Medulla oblongata (tissue), 1 donor: ENCODE data around the gene TBC1D17.
"Not testable (repeated sequence)": the region's sequence is repeated elsewhere in the genome, so short reads cannot be mapped to it uniquely, and the experiment has no call there.

Source experiments
- DNase-seq: peaks from one replicate; pipeline ENCODE4 v3.0.0-alpha.2; 2015; ENCODE audit errors: extremely low spot score

The TBC1D17 gene

DNA sequence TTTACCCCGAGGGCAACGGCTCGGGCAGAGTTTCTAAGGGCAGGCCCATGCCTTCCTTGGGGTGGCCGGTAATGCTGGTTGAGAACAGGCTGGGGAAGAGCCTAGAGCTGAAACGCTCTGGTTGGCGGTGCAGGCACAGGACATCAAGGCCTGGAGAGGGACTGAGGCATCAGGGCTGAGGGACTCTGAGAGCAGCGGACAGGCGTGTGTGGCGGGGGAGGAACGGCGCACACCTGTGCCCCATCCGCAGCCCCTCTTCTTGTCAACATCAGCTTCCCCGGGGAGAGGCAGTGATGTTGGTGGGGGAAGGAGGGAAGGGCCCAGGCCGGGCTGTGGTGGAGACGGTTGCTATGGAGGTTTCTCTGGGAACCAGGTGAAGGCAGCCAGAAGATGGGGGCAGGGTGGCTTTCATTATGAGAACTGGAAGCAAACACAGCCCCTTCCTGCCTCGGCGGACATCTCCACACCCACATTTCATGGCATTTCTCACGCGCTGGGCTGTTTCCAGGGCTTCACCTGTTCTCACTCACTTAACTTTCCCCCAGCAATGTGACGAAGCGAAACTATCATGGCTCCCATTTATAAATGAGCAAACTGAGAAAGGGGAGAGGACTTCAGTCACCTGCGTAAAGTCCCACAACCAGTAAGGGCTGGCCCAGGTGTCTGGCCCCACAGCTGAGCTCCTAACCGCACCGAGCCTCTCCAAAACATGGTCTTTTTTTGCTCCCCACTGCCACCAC is 43.3 kb downstream of the TBC1D17 start:
- no peak for DNase-seq

DNA sequence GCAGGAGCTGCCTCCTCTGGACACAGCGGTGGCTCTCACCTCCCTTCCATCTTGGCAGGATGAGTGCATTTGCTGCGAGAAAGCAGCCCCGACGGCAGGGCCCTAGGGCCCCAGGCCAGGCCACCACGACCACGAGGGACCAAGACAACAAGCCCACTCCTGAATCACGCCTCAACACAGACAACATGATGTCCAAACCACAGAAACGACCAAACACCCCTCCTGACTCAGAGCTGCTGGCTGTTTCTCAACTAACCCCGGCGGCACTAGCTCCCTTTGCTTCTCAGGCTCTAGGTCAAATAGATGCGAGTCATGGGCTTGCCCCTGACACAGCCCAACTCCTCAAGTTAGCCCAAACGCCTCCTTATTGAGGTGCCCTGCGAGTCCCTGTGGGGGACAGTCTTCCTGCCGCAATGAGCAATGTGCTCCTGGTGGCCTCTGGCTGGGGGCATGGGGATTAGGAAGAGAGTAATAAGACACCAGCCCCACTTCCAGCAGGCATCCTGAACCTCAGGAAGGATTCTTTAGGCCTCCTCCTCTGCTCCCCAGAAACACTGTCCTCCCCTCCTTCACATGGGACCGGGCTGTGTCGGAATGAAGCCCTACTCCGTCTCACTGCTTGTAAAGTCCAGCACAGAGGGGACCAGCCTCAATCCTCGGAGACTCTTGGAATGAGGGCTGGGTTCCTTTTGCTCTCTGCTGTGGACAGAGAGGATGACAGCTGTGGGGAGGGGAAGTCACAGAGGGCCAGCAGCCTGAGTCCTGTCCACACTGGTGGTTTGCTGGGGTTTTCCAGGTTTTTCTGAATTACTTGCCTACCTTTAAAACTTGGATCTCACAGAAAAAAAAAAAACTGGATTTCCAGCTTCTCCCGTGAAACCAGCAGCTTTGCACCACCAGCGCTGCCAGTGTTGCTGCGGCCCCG is 44.6 kb downstream of the TBC1D17 start:
- DNase-seq = no peak

DNA sequence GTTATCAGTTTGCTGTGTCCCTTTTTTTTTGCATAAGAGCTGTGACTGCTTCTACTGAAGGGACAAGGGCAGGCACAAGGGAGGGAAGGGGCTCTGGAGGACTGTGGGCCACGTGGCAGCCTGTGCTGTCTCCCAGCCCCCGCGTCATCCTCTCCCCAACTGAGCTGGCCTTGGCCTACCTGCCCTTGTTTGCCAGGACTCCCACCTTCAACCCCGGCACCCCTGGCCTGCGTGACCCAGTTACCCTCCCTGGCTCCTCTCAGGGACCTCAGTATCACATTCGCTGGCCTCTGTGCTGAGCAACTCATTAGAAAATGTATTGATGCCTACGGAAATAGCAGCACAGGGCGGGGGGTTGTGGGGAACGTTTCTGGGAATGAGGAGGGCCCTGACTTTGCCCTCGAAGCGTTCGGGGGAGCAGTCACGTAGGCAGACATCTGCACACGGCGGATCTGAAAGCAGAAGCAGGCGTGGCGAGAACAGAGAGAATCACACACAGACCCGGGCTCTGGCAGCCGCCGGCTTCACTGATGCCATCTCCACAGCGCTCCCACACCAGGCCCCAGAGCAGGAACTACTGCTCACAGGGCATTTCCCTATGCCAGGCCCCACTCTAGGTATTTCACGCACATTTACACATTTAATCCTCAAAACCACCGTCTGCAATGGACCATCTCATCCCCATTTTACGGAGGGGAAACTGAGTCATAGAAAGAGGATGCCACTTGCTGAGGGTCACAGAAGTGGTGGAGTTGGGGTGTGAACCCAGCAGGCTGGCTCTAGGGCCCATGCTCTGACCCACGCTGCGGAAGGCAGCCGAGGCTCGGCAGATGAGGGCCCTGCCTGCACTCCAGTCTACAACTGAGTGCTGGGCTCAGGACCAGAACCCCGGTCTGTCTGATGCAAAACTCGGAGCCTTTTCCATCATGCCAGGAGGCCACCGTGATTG is 45.8 kb downstream of the TBC1D17 start:
- peak; percentile 28 for DNase-seq

DNA sequence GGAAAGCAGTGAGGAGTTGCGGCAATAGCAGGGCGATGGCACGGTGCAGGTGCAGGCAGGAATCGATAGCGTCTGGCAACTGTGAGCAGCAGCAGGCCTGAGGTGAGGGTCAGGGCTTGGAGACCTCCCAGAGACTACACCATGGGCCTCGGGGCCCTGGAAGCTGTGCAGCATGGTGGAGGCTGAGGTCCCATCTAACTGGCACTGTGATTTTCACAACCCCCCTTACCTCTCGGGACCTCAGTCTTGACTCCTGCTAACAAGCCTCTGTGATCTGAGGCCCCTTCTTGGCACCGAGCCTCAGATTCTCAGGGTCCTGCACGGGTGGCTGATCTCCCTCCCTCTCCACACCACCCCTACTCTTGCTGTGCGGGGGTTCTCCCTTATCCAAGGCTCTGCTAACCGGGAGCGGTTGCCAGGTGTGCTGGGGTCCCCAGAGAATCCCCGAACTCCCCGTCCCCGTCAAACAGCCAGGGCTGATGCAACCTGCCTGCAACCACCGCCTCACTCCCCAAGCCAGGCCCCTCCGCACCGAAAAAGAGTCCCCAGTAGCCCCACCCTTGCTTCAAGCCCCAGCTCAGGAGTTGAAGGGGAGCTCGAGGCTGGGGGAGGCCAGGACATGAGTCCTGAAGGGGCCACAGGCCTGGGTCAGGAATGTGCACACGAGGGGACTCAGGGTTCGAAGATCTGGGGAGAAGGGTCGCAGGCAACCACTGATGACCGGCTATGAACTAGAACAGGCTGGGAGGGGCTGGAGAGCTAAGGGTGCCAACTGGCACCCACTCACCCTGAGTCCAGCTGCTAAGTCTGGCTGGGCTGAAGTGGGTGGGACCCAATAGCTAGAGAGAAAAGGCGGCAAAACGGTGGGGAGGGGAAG is 46.7 kb downstream of the TBC1D17 start:
- DNase-seq = no peak

DNA sequence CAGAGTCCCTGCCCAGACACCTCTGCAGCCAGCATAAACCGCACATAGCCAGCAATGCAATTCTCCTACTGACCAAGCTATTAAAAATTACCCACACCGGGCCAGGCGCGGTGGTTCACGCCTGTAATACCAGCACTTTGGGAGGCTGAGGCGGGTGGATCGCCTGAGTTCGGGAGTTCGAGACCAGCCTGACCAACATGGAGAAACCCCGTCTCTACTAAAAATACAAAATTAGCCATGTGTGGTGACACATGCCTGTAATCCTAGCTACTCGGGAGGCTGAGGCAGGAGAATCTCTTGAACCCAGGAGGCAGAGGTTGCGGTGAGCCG is 47.3 kb downstream of the TBC1D17 start:
- DNase-seq = not testable (repeated sequence)

DNA sequence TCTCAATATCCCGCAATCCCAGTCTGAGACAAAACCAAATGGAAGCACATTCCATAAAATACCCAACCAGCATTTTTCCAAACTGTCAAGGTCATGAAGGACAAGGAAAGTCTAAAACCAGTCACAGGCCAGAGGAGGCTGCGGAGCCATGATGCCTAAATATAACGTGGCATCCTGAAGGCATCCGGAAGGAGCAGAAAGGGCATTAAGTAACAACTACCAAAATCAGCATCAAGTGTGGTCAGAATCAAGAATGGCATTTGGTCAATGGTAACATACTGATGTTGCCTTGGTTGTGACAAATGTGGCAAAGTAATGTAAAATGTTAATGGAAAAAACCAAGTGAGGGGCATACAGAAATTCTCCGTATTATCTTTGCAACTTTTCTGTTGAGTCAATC is 48.0 kb downstream of the TBC1D17 start:
- DNase-seq = no peak

DNA sequence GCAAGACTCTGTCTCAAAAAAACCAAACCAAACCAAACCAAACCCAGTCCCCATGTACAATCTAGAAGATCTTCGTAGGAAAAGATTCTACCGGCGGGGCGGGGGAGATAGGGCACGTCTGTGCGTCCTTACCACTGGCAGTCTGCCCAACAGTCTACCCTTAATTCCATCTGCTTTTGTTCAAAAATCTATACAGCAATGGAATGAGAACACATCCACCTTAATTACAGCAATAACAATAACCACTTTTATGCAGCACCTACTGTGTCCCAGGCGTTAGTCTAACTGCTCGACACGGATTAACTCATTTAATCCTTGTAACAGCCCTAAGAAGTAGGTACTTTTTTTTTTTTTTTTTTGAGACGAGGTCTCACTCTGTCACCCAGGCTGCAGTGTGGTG is 49.0 kb downstream of the TBC1D17 start:
- DNase-seq = no peak

DNA sequence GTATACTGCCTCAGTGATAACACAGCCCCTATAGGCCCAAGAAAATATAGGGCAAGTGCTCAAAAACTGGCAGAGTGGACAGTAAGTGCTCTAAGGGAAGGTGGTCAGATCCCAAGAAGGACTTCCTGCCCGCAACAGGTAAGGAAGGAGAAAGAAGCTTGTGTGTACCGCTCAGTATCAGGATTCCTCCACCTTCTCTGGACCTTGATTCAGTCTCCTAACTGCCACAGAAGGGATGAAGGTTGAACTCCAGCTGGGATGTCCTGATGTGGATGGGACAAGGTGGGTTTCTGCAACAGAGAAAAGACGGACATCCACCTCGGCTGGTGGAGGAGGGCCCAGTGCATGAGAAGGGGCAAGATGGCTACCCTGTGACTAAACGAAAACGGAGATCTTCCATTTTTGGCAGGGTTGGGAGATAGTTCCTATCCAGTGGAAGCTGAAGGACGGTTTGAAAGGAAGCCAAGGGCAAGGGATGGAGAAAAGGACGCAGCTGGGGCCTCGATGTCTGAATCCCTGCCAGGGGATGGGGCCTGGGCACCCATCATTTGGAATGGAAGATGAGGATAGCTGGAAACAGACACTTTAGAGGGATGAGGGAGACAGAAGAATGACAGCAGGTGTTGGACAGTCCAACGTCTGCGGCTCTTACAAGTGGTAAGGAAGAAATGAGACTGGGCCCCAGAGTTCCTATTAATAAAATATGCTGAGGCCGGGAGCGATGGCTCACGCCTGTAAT is 50.2 kb downstream of the TBC1D17 start:
- no peak for DNase-seq

DNA sequence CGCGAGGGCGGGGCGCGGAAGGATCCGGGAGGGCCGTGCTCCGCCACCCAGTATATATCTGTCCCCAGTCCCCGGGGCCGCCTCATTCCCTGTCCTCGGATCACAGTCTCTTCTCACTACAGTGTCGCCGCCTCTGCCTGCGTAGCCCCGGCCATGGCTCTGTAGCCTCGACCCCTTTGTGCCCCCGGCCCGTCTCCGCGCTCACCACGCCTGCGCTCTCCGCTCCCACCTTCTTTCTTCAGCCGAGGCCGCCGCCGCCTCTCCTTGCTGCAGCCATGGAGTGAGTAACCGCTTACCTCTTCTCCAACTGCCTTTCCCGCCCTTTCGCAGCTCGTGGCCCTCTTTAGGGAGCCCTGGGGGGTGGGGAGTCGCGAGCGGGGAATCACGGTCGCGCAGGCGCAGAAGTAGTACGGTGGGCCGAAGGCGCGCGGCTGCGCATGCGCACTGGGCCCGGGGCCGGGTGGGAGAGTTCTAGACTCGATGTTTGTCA is 51.7 kb downstream of the TBC1D17 start, which contains the start of the genes ATF5 and NUP62:
Gene ATF5, plus strand, starts transcription at position 85 of the 490 bp plus-strand sequence. CDS start 1,646 bp downstream, outside the sequence.
Gene NUP62, minus strand, starts transcription at position 384 of the 490 bp plus-strand sequence. CDS start 19,697 bp downstream, outside the sequence.
- DNase-seq = peak; percentile 87

DNA sequence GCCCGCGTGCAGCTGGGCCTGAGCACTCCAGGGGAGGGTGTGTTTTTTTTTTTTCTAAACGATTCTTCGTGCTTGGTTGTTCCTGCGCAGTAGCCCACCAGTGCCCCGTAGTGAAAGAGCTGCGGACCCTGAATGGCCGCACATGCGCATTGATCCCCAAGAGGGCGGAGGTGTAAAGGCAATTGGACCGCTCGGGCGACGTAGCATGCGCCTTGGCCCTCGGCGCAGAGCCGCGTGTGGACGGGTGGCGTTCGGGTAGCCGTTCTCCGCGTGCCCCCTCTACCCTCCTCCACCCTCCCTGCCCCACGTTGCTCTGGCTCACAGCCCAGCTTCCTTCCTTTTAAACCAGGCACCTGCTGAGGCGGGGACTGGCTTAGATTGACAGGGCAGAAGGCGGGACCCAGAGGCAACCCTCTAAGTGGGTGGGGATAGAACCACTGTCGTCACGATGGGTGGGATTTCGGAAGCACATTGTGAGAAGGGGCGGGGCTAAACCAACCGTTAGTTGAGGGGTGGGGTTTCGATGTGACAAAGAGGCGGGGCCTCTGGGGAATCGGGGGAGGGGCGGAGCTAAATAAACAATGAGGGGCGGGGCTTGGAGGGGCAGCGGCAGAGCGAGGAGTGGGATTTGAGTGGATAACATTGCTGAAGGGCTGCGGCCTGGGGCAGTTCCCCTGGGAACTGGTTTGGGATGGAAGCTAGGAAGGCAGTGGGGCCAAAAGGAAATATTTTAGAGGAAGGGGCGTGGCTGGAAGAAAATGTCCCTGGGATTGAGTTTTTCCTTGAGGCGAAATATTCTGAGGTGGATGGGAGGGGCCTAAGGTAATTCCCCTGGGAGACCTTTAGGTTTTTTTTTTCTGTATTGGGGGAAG is 52.3 kb downstream of the TBC1D17 start:
- peak; percentile 97 for DNase-seq

DNA sequence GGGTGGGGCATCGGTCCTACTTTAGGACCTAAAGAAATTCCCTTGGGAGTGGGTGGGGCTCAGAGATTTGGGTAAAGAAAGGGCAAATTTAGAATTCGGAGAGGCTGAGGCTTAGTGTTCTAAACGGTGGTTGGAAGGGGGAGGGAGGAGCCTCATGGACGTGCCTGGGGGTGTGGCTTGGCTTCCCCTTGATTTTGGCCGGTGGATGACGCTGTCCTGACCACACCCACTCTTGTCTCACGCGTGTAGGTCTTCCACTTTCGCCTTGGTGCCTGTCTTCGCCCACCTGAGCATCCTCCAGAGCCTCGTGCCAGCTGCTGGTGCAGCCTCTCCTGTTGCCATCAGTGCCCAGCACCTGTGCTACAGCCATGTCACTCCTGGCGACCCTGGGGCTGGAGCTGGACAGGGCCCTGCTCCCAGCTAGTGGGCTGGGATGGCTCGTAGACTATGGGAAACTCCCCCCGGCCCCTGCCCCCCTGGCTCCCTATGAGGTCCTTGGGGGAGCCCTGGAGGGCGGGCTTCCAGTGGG is 53.0 kb downstream of the TBC1D17 start:
- no peak for DNase-seq

DNA sequence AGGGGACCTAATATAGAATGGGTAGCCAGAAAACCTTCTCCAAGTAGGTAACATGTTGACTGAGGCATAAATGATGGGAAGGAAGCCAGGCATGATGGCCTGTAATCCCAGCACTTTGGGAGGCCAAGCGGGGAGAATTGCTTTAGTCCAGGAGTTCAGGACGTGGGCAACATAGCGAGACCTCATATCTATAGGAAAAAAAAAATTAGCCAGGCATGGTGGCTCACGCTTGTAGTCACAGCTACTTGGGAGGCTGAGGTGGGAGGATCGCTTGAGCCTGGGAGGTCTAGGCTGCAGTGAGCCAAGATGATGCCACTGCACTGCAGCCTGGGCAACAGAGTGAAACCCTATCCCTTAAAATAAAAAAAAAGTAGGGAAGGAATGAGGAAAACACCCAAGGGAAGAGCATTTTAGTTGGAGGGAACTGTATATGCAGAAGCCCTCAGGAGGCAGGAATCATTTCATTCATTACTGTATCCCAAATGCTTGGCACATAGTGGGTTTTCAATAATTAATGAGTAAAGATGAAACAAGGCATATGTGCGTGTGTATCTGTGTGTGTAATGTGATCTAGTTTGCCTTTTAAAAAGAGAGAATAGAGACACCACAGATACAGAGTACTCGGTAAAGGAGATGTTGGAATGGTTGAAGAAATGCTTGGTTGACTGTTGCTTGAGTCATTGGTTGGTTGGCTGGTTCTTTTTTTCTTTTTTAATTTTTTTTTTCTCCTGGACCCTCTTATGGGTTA is 54.0 kb downstream of the TBC1D17 start:
- no peak for DNase-seq

DNA sequence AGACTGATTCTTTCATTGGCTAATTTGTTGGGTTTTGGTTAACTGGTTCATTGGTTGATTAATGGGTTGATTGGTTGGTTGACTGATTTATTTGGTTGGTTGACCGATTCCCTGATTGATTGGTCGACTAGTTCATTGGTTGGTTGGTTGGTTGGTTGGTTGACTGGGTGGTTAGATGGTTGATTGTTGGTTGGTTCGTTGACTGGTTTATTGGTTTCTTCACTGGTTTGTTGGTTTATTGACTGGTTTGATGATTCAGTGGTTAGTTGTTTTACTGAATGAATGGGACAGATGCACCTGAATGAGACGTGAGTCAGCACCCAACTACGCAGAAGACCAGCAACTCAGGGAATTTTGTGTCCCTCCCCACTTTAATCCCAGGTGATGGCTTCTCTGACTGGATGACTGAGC is 54.5 kb downstream of the TBC1D17 start:
- no peak for DNase-seq

DNA sequence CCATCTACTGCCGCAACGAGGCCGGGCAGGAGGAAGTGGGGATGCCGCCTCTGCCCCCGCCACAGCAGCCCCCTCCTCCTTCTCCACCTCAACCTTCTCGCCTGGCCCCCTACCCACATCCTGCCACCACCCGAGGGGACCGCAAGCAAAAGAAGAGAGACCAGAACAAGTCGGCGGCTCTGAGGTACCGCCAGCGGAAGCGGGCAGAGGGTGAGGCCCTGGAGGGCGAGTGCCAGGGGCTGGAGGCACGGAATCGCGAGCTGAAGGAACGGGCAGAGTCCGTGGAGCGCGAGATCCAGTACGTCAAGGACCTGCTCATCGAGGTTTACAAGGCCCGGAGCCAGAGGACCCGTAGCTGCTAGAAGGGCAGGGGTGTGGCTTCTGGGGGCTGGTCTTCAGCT is 55.2 kb downstream of the TBC1D17 start:
- DNase-seq = no peak

DNA sequence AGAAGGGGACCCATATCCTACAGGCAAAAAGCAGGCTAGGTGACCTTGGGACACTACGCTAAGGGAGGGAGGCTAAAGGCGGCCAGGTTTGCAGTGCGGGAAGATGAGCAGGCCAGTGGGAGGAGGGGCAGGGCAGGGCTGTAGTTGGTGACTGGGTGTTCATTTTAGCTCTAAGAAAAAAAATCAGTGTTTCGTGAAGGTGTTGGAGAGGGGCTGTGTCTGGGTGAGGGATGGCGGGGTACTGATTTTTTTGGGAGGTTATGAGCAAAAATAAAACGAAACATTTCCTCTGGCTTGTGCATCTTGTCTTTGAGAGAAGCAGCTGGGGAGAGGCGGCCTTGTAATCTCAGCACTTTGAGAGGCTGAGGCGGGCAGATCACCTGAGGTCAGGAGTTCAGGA is 56.1 kb downstream of the TBC1D17 start:
- no peak for DNase-seq

DNA sequence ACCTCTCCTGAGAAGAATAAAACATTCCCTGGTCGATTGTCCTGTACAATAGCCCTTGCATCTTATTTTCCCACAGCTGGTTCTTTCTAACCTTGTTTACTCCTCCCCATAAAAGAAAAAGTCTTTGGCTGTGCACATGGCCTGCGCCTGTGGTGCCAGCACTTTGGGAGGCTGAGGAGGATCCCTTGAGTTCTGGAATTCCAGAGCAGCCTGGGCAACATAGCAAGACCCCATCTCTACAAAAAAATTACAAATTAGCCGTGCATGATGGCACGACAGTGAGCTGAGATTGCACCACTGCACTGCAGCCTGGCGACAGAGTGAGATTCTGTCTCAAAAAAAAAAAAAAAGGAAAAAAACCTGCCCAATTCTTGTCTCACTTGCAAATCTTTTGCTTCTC is 59.0 kb downstream of the TBC1D17 start:
- no peak for DNase-seq

DNA sequence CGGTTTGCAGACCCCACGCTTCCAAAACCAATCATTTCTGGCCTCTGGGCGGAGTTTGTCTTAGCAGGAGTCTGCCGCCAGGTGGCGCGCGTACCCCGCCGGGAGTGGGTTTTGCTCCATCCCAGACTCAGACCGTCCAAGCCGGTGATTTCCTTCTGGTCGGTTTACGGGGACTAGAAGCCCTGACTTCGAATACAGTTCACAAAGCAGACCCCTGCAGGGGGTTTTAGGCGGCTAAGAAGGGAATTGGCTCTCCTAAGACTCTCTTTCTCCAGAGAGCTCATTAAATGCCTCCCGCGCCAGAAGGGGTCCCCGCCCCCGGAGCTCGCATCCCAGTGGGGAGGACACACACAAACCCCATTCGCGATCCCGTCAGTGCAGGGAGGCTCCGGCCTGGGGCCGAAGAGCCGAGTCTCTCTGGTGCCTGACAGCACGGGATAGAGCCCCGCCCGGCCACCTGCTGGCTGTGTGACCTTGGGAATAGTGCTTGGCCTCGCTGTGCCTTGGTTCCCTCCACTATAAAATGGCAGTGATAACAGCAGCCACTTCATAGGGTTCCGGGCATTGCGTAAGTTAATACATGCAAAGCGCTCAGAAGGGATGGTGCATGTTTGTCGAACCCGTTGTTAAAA is 60.4 kb downstream of the TBC1D17 start:
- peak; percentile 78 for DNase-seq
